Thoracic aorta (tissue), 2 donors: ENCODE data around the gene CNOT4. TPM values are rescaled to one million over a fixed set of nuclear protein-coding genes. Genes with fewer than 3 reads are reported as not detected.

ENCODE experiments used
- ATAC-seq: fragments of 150-250 bp; one replicate; pipeline ENCODE4 v1.8.0; 2017; ENCODE audit warnings: low read depth; ENCODE audit not compliant: insufficient number of reproducible peaks, low FRiP score
- DNase-seq: peaks from one replicate; pipeline ENCODE4 v3.0.0-alpha.2; 2020; ENCODE audit warnings: low spot score
- H3K27ac ChIP-seq, 2 donors: fragments of 200-600 bp; sonication (generic); 1 replicate in 1 of 2; 2 replicates in 1 of 2; pipeline ENCODE4 v1.5.1; 2016; ENCODE audit warnings: mild to moderate bottlenecking in 2 of 2, moderate library complexity in 2 of 2
- H3K27me3 ChIP-seq: fragments of 200-600 bp; sonication (generic); replicated peaks from 2 replicates; pipeline ENCODE4 v1.6.0; 2016; ENCODE audit warnings: mild to moderate bottlenecking; ENCODE audit not compliant: insufficient read depth
- H3K36me3 ChIP-seq: fragments of 200-600 bp; sonication (generic); one replicate; pipeline ENCODE4 v1.5.1; 2016
- H3K4me1 ChIP-seq, 2 donors: fragments of 200-600 bp; sonication (generic); 1 replicate in 1 of 2; 2 replicates in 1 of 2; pipeline versions ENCODE4 v1.5.1 to v1.6.0; 2016; ENCODE audit warnings: low read depth in 2 of 2, mild to moderate bottlenecking in 1 of 2; ENCODE audit not compliant: control insufficient read depth in 1 of 2
- H3K4me3 ChIP-seq: fragments of 200-600 bp; sonication (generic); 2 replicates; pipeline ENCODE4 v1.5.1; 2016; ENCODE audit warnings: mild to moderate bottlenecking
- H3K9me3 ChIP-seq: fragments of 200-600 bp; sonication (generic); 2 replicates; pipeline ENCODE4 v1.5.1; 2016
- CTCF ChIP-seq: fragments of 200-600 bp; sonication (generic); IDR thresholded peaks from one replicate; pipeline ENCODE4 v1.5.1; 2019; ENCODE audit warnings: antibody characterized with exemption
- total RNA-seq, 2 donors: library from RNA; depleted of rRNA; stranded (reverse); fragments of >200 nt; gene quantifications; one replicate each; pipeline versions ENCODE4 v1.1.0 to v1.2.3, GENCODE V29; 2016

CNOT4 gene
- total RNA-seq, 2 donors from 2014 or later = 19.5 to 22.4 TPM

DNA sequence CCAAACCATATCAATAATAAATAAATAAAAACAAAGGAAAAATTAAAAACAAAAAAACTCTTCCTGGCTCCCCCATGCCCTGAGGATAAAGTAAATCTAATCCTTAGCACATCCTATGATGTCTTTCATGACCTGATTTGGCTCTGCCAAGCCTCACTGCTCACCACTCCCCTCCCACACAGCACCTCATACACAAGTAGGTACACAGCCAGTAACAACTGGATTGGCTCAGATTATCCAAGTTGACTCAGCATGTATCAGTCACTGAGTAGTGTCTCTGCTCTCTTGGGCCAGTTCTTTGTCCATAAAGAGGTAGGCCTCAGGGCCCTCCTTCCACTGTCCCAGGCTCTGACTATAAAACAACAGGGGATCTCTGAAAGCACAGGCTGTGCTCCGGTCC, 176.7 kb downstream of the CNOT4 start:
- H3K9me3 ChIP-seq = no peaks in the 10 kb centered on the region

GRCh38 chr7:135330088-135330487, 179.8 kb downstream of the CNOT4 start:
- no peak overlapping the region for H3K27ac ChIP-seq
- H3K4me3 ChIP-seq = no peak overlapping the region
- no peaks in the 10 kb centered on the region for H3K9me3 ChIP-seq
- ATAC-seq (no peak), DNase-seq (no peak)
- no peaks in the 10 kb centered on the region for H3K27me3 ChIP-seq
- no peaks in the 10 kb centered on the region for H3K4me1 ChIP-seq
- TF ChIP-seq CTCF = no peak
- H3K36me3 ChIP-seq = no peaks in the 10 kb centered on the region

More for the DNA sequence above, 176.7 kb downstream of the CNOT4 start:
- Histone ChIP-seq H3K36me3 (no peaks in the 10 kb centered on the region), H3K27me3 (no peaks in the 10 kb centered on the region), H3K4me3 (no peak overlapping the region), H3K4me1 (no peaks in the 10 kb centered on the region), H3K27ac (no peak overlapping the region)
- DNase-seq (no peak), ATAC-seq (no peak)
- no peak for TF ChIP-seq CTCF

DNA sequence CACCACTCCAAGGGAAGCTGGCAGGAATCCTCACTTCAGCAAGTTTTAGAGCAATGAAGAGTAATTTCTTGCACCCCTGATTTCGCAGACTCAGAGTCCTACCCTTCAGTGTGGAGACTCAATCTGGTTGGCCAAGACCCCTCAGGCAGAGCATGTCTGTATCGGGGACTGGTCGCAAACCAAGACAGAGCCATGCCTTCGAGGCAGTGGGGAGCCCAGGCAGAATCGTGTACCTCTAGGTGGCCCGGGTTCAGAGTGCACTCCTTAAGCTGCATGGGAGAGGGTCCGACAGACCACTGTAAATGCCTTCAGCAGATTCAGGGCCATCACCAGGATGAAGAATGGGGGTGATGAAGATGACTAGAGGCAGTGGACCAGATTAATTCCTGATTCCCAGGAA, 181.4 kb downstream of the CNOT4 start:
- no peak for DNase-seq
- no peak for TF ChIP-seq CTCF
- no peaks in the 10 kb centered on the region for H3K27me3 ChIP-seq

GRCh38 chr7:135328053-135328452, 181.8 kb downstream of the CNOT4 start:
- Histone ChIP-seq H3K4me1 (no peaks in the 10 kb centered on the region), H3K4me3 (no peak overlapping the region), H3K9me3 (no peaks in the 10 kb centered on the region), H3K27ac (no peak overlapping the region), H3K27me3 (no peaks in the 10 kb centered on the region), H3K36me3 (no peaks in the 10 kb centered on the region)
- ATAC-seq = no peak
- no peak for DNase-seq
- TF ChIP-seq CTCF = no peak

More for the DNA sequence above, 181.4 kb downstream of the CNOT4 start:
- Histone ChIP-seq H3K36me3 (no peaks in the 10 kb centered on the region), H3K9me3 (no peaks in the 10 kb centered on the region), H3K27ac (no peak overlapping the region), H3K4me1 (no peaks in the 10 kb centered on the region), H3K4me3 (no peak overlapping the region)
- no peak for ATAC-seq

- H3K27ac ChIP-seq = no peak overlapping the region
- no peaks in the 10 kb centered on the region for H3K36me3 ChIP-seq
- H3K9me3 ChIP-seq = no peaks in the 10 kb centered on the region
- ATAC-seq (no peak), DNase-seq (no peak)
- no peaks in the 10 kb centered on the region for H3K27me3 ChIP-seq
- no peaks in the 10 kb centered on the region for H3K4me1 ChIP-seq
- TF ChIP-seq CTCF = no peak
- no peak overlapping the region for H3K4me3 ChIP-seq
Observed at GRCh38 chr7:135327458-135327857, 182.4 kb downstream of the CNOT4 start.
